PC-9 (cell line): ENCODE data around the gene ADGRF1.

Experiments used
- CTCF ChIP-seq: fragments of 200-600 bp; sonication (generic); conservative IDR thresholded peaks from 2 replicates; pipeline ENCODE4 v1.6.1; 2017; ENCODE audit warnings: mixed run types, antibody characterized with exemption, mild to moderate bottlenecking, moderate library complexity
- EZH2 ChIP-seq: fragments of 200-600 bp; sonication (generic); IDR thresholded peaks from 2 replicates; pipeline ENCODE4 v1.8.0; 2017; ENCODE audit warnings: antibody characterized with exemption, low read depth

- TF ChIP-seq CTCF: no peak
- TF ChIP-seq EZH2: no peak
Measured at GRCh38 chr6:46998436-46999017, 43.6 kb downstream of the ADGRF1 start.
